GM12875 (cell line): ENCODE measurements around the gene METTL21A.
"Not testable (repeated sequence)": the region's sequence is repeated elsewhere in the genome, so short reads cannot be mapped to it uniquely, and the experiment has no call there.

ENCODE experiments used
- H3K4me3 ChIP-seq: one replicate; pipeline ENCODE4 v1.5.1; 2011; ENCODE audit warnings: low read depth, low read length, control low read depth
- CTCF ChIP-seq: IDR thresholded peaks from 2 replicates; pipeline ENCODE4 v1.5.1; 2011; ENCODE audit warnings: low read depth, mild to moderate bottlenecking, control low read depth, inconsistent platforms, low read length, moderate library complexity, borderline replicate concordance; ENCODE audit not compliant: insufficient read depth

METTL21A gene

GRCh38 chr2:207662203-207662602 lies 37.0 kb upstream of the METTL21A start:
- TF ChIP-seq CTCF, result no peak
- no peak overlapping the region for H3K4me3 ChIP-seq

- H3K4me3 ChIP-seq, result no peak overlapping the region
- no peak for TF ChIP-seq CTCF
Measured at GRCh38 chr2:207660994-207661393, 35.8 kb upstream of the METTL21A start.

GRCh38 chr2:207658156-207658555 lies 33.0 kb upstream of the METTL21A start:
- no peak for TF ChIP-seq CTCF
- no peak overlapping the region for H3K4me3 ChIP-seq

GRCh38 chr2:207655000-207655399 lies 29.8 kb upstream of the METTL21A start:
- TF ChIP-seq CTCF, result no peak
- no peak overlapping the region for H3K4me3 ChIP-seq

- H3K4me3 ChIP-seq, result not testable (repeated sequence)
Measured at GRCh38 chr2:207646582-207646981, 21.4 kb upstream of the METTL21A start.

GRCh38 chr2:207643892-207644291 lies 18.7 kb upstream of the METTL21A start:
- no peak overlapping the region for H3K4me3 ChIP-seq
- TF ChIP-seq CTCF, result no peak

- TF ChIP-seq CTCF, result no peak
- H3K4me3 ChIP-seq, result no peak overlapping the region
Measured at GRCh38 chr2:207640661-207641060, 15.5 kb upstream of the METTL21A start.

GRCh38 chr2:207640160-207640559 lies 15.0 kb upstream of the METTL21A start:
- H3K4me3 ChIP-seq, result no peak overlapping the region
- TF ChIP-seq CTCF, result no peak

- H3K4me3 ChIP-seq, result not testable (repeated sequence)
Measured at GRCh38 chr2:207639288-207639687, 14.1 kb upstream of the METTL21A start.
